Thyroid gland (tissue), 4 donors: ENCODE data around the gene FGD5. TPM values are rescaled to one million over a fixed set of nuclear protein-coding genes. Genes with fewer than 3 reads are reported as not detected.

Experiments used
- DNase-seq, 2 donors: peaks; one replicate each; pipeline ENCODE4 v3.0.0-alpha.2; 2019
- H3K27ac ChIP-seq, 3 donors: fragments of 200-600 bp; sonication (generic); 1 replicate in 2 of 3; 2 replicates in 1 of 3; pipeline ENCODE4 v1.5.1; 2016 to 2019; ENCODE audit warnings: mild to moderate bottlenecking in 1 of 3, moderate library complexity in 1 of 3
- H3K27me3 ChIP-seq: fragments of 200-600 bp; sonication (generic); one replicate; pipeline ENCODE4 v1.5.1; 2019
- H3K36me3 ChIP-seq, 2 donors: fragments of 200-600 bp; sonication (generic); one replicate each; pipeline ENCODE4 v1.5.1; 2016 to 2019
- H3K4me1 ChIP-seq, 2 donors: fragments of 200-600 bp; sonication (generic); one replicate each; pipeline ENCODE4 v1.5.1; 2017 to 2019
- H3K4me3 ChIP-seq, 3 donors: fragments of 200-600 bp; sonication (generic); replicated peaks in 1 of 3; 1 replicate in 2 of 3; 2 replicates in 1 of 3; pipeline ENCODE4 v1.5.1; 2016; ENCODE audit warnings: mild to moderate bottlenecking in 1 of 3
- H3K9me3 ChIP-seq: fragments of 200-600 bp; sonication (generic); one replicate; pipeline ENCODE4 v1.5.1; 2017
- POLR2A ChIP-seq, 2 donors: fragments of 450-650 bp; IDR thresholded peaks; one replicate each; pipeline ENCODE4 v1.6.1; 2017; ENCODE audit warnings: antibody characterized with exemption in 2 of 2, mild to moderate bottlenecking in 2 of 2, moderate library complexity in 1 of 2
- WGBS, 2 donors: methylation state at CpG; one replicate each; pipeline ENCODE4 v1.1.5; 2017; 5-methylcytosine and 5-hydroxymethylcytosine counted together
- intact Hi-C: fragments of 100-400 bp; cut with DNase I; formaldehyde crosslinking; loops from one replicate; pipeline ENCODE4 v1.15.1; 2023
- total RNA-seq, 4 donors: library from RNA; depleted of rRNA; stranded (reverse); fragments of >200 nt; gene quantifications; one replicate each; pipeline ENCODE4 v1.2.3, GENCODE V29; 2016
- TF ChIP-seq, protein P1 (sequence below), 6 experiments: fragments of 200-600 bp in 3 of 6; fragments of 450-650 bp in 3 of 6; sonication (generic) in 3 of 6; IDR thresholded peaks; one replicate each; pipeline ENCODE4 v1.5.1; 2016 to 2019; ENCODE audit warnings: antibody characterized with exemption in 6 of 6, mild to moderate bottlenecking in 2 of 6, inconsistent platforms in 1 of 6, moderate library complexity in 1 of 6

Gene FGD5
- total RNA-seq, 4 donors from 2014 or later = 13.0 to 29.3 (median 17.4) TPM

- no peaks in the 10 kb centered on the region for H3K36me3 ChIP-seq
- no peak for DNase-seq
- no peak overlapping the region for H3K4me3 ChIP-seq
- H3K4me1 ChIP-seq = peaks cover 0 to 9% of the 10 kb centered on the region in 2 donors
- WGBS, 2 donors = 79 to 84% methylated on average over 8 to 10 of the region's 10 CpGs
- no peak overlapping the region for H3K27ac ChIP-seq
- no peaks in the 10 kb centered on the region for H3K27me3 ChIP-seq
- no peaks in the 10 kb centered on the region for H3K9me3 ChIP-seq
- no peak for TF ChIP-seq POLR2A (IDR thresholded peaks at IDR 0.05)
- TF ChIP-seq, protein P1, sequence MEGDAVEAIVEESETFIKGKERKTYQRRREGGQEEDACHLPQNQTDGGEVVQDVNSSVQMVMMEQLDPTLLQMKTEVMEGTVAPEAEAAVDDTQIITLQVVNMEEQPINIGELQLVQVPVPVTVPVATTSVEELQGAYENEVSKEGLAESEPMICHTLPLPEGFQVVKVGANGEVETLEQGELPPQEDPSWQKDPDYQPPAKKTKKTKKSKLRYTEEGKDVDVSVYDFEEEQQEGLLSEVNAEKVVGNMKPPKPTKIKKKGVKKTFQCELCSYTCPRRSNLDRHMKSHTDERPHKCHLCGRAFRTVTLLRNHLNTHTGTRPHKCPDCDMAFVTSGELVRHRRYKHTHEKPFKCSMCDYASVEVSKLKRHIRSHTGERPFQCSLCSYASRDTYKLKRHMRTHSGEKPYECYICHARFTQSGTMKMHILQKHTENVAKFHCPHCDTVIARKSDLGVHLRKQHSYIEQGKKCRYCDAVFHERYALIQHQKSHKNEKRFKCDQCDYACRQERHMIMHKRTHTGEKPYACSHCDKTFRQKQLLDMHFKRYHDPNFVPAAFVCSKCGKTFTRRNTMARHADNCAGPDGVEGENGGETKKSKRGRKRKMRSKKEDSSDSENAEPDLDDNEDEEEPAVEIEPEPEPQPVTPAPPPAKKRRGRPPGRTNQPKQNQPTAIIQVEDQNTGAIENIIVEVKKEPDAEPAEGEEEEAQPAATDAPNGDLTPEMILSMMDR (IDR thresholded peaks at IDR 0.05) = no peak
- intact Hi-C loops = no loop called here
Observed at GRCh38 chr3:14819671-14820070, 909 bp downstream of the FGD5 start.

DNA sequence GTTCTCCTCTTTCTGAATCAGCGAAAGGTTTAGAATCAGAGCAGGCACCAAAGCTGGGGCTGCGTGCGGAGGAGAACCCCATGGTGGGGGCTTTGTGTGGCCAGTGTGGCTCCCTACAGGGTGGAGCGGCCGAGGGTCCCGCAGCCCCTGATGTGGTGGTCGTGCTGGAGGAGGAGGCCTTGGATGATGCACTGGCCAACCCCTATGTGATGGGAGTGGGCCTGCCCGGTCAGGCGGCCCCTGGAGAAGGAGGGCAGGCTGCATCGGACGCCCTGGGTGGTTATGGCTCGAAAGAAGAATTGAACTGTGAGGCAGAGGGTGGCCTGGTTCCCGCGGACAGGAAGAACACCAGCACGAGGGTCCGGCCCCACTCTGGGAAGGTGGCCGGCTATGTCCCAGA is 1.4 kb downstream of the FGD5 start:
- intact Hi-C loops = no loop called here
- 96 to 97% methylated on average over 13 to 17 of the region's 17 CpGs for WGBS, 2 donors

DNA sequence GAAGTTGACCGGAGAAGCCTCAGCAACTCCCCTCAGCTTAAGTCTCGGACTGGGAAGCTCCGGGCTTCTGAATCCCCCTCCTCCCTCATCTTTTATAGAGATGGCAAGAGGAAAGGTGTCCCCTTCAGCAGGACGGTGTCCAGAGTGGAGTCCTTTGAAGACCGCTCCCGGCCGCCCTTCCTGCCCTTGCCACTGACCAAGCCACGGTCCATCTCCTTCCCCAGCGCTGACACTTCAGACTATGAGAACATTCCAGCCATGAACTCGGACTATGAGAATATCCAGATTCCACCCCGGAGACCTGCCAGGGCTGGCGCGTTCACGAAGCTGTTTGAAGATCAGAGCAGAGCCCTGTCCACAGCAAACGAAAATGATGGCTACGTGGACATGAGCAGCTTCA is 2.4 kb downstream of the FGD5 start:
- no peak overlapping the region for H3K4me3 ChIP-seq
- peaks cover 0 to 9% of the 10 kb centered on the region in 2 donors for H3K4me1 ChIP-seq
- H3K27me3 ChIP-seq = no peaks in the 10 kb centered on the region
- H3K9me3 ChIP-seq = no peaks in the 10 kb centered on the region
- TF ChIP-seq, protein P1 (IDR thresholded peaks at IDR 0.05) = no peak
- no peak for TF ChIP-seq POLR2A (IDR thresholded peaks at IDR 0.05)
- H3K36me3 ChIP-seq = no peaks in the 10 kb centered on the region
- intact Hi-C loops = no loop called here
- DNase-seq = no peak
- no peak overlapping the region for H3K27ac ChIP-seq
- whole genome bisulfite sequencing, 2 donors = 90 to 93% methylated on average over 14 to 16 of the region's 16 CpGs

More for the DNA sequence above, 1.4 kb downstream of the FGD5 start:
- Histone ChIP-seq H3K27ac (no peak overlapping the region), H3K9me3 (no peaks in the 10 kb centered on the region), H3K27me3 (no peaks in the 10 kb centered on the region), H3K4me3 (no peak overlapping the region), H3K36me3 (no peaks in the 10 kb centered on the region), H3K4me1 (peaks cover 0 to 9% of the 10 kb centered on the region in 2 donors)
- TF ChIP-seq, protein P1 (IDR thresholded peaks at IDR 0.05) = no peak
- no peak for TF ChIP-seq POLR2A (IDR thresholded peaks at IDR 0.05)
- DNase-seq = no peak

DNA sequence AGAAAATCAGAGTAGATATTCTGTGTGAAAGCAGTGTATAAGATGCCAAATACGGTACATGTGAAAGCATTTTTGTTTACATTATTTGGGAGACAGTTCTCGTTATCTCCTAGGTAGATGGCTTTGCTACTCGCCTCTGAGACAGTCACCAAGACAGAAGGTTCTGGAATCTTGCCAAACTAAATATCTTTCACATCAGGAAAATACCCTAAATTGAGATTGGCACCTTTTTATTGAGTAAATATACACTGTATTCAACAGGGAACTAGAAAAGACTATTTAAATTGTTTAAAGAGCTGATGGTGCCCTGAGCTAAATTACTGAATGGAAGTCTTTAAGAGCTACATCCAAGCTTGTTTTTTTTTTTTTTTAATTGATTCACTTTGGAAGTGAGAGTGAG is 3.4 kb downstream of the FGD5 start:
- peaks cover 0 to 9% of the 10 kb centered on the region in 2 donors for H3K4me1 ChIP-seq
- H3K9me3 ChIP-seq = no peaks in the 10 kb centered on the region
- no peak for TF ChIP-seq POLR2A (IDR thresholded peaks at IDR 0.05)
- TF ChIP-seq, protein P1 (IDR thresholded peaks at IDR 0.05) = no peak
- H3K27ac ChIP-seq = no peak overlapping the region
- intact Hi-C loops = no loop called here
- 85 to 89% methylated on average over 3 of the region's 3 CpGs for WGBS, 2 donors
- no peak for DNase-seq
- H3K27me3 ChIP-seq = no peaks in the 10 kb centered on the region
- no peak overlapping the region for H3K4me3 ChIP-seq
- no peaks in the 10 kb centered on the region for H3K36me3 ChIP-seq

- Histone ChIP-seq H3K27ac (peak overlapping the region in 1 of 3 donors; percentile 10), H3K9me3 (no peaks in the 10 kb centered on the region), H3K4me1 (peaks cover 0 to 9% of the 10 kb centered on the region in 2 donors), H3K36me3 (no peaks in the 10 kb centered on the region), H3K27me3 (no peaks in the 10 kb centered on the region), H3K4me3 (no peak overlapping the region)
- peak; percentile 27 to 50 for DNase-seq
- no peak for TF ChIP-seq POLR2A (IDR thresholded peaks at IDR 0.05)
- TF ChIP-seq, protein P1 (IDR thresholded peaks at IDR 0.05) = no peak
- WGBS, 2 donors = 16 to 18% methylated on average over 12 of the region's 12 CpGs
- intact Hi-C loops = no loop called here
Observed at GRCh38 chr3:14822670-14823390, 4.1 kb downstream of the FGD5 start.
